Hepatocyte (in vitro differentiated cells): ENCODE data around the gene ZCRB1. TPM values are rescaled to one million over a fixed set of nuclear protein-coding genes. Genes with fewer than 3 reads are reported as not detected.

ENCODE experiments used
- DNase-seq: peaks from one replicate; pipeline ENCODE4 v3.0.0-alpha.2; 2016; ENCODE audit warnings: low spot score
- H2AFZ ChIP-seq: fragments of 200-600 bp; sonication (generic); 2 replicates; pipeline ENCODE4 v1.6.0; 2016; ENCODE audit warnings: antibody characterized with exemption, mild to moderate bottlenecking
- H3K27ac ChIP-seq: fragments of 200-600 bp; sonication (generic); 2 replicates; pipeline ENCODE4 v1.5.1; 2016; ENCODE audit warnings: mild to moderate bottlenecking
- H3K27me3 ChIP-seq: fragments of 200-600 bp; sonication (generic); 2 replicates; pipeline ENCODE4 v1.6.1; 2016
- H3K36me3 ChIP-seq: fragments of 200-600 bp; sonication (generic); replicated peaks from 2 replicates; pipeline ENCODE4 v1.5.1; 2016; ENCODE audit warnings: low read depth; ENCODE audit not compliant: insufficient read depth
- H3K4me1 ChIP-seq: fragments of 200-600 bp; sonication (generic); 2 replicates; pipeline ENCODE4 v1.5.1; 2016; ENCODE audit warnings: mild to moderate bottlenecking, moderate library complexity; ENCODE audit not compliant: insufficient read depth
- H3K4me2 ChIP-seq: fragments of 200-600 bp; sonication (generic); 2 replicates; pipeline ENCODE4 v1.6.0; 2016
- H3K4me3 ChIP-seq: fragments of 200-600 bp; sonication (generic); 2 replicates; pipeline ENCODE4 v1.5.1; 2016; ENCODE audit warnings: mild to moderate bottlenecking
- H3K79me2 ChIP-seq: fragments of 200-600 bp; sonication (generic); 2 replicates; pipeline ENCODE4 v1.6.0; 2017; ENCODE audit warnings: mild to moderate bottlenecking
- H3K9me2 ChIP-seq: fragments of 200-600 bp; sonication (generic); replicated peaks from 2 replicates; pipeline ENCODE4 v1.6.0; 2017; ENCODE audit warnings: mild to moderate bottlenecking; ENCODE audit not compliant: insufficient read depth
- H3K9me3 ChIP-seq: fragments of 200-600 bp; sonication (generic); 2 replicates; pipeline ENCODE4 v1.5.1; 2016; ENCODE audit warnings: low read depth, mild to moderate bottlenecking
- H4K20me1 ChIP-seq: fragments of 200-600 bp; sonication (generic); 2 replicates; pipeline ENCODE4 v1.6.0; 2016; ENCODE audit warnings: mild to moderate bottlenecking; ENCODE audit not compliant: insufficient read depth, poor library complexity, severe bottlenecking
- CTCF ChIP-seq: fragments of 200-600 bp; sonication (generic); IDR thresholded peaks from 2 replicates; pipeline ENCODE4 v1.5.1; 2016; ENCODE audit warnings: antibody characterized with exemption, mild to moderate bottlenecking; ENCODE audit not compliant: poor library complexity
- EZH2 ChIP-seq: fragments of 200-600 bp; sonication (generic); IDR thresholded peaks from 2 replicates; pipeline ENCODE4 v1.6.1; 2016; ENCODE audit warnings: antibody characterized with exemption, mild to moderate bottlenecking, borderline replicate concordance
- EZH2phosphoT487 ChIP-seq: fragments of 200-600 bp; sonication (generic); IDR thresholded peaks from one replicate; pipeline ENCODE4 v1.6.1; 2018; ENCODE audit warnings: antibody characterized with exemption, mild to moderate bottlenecking, low read depth, moderate library complexity; ENCODE audit not compliant: unreplicated experiment, severe bottlenecking
- WGBS: methylation state at CpG from one replicate; pipeline ENCODE4 v1.1.6; 2016; ENCODE audit warnings: low lambda C conversion rate; ENCODE audit errors: missing lambda C conversion rate; 5-methylcytosine and 5-hydroxymethylcytosine counted together
- polyA plus RNA-seq: library from polyadenylated mRNA; unstranded; fragments of >200 nt; fragmentation: Nextera tagmentation; extraction: Ambion mirVana; gene quantifications from 2 replicates; pipeline ENCODE4 v1.2.1, GENCODE V29; 2016
- total RNA-seq: library from RNA; depleted of rRNA; stranded (reverse); fragments of >200 nt; gene quantifications from 2 replicates; pipeline ENCODE4 v1.2.3, GENCODE V29; 2014

ZCRB1 gene
- total and polyA plus RNA-seq, 2 experiments from 2014 or later = 27.7 to 85.9 TPM

- no peak for TF ChIP-seq EZH2phosphoT487
- DNase-seq = no peak
- Histone ChIP-seq H2AFZ (peak overlapping the region; percentile 90), H3K9me2 (no peaks in the 10 kb centered on the region), H3K36me3 (no peaks in the 10 kb centered on the region), H4K20me1 (peaks cover 12% of the 10 kb centered on the region), H3K27me3 (no peaks in the 10 kb centered on the region), H3K4me3 (peak overlapping the region; percentile 68), H3K4me2 (peak overlapping the region; percentile 88), H3K79me2 (peaks cover 53% of the 10 kb centered on the region), H3K4me1 (peaks cover 13% of the 10 kb centered on the region), H3K9me3 (no peaks in the 10 kb centered on the region), H3K27ac (peak overlapping the region; percentile 93)
- WGBS = 77% methylated on average over 2 of the region's 2 CpGs
Measured at GRCh38 chr12:42327227-42327590, 1.3 kb upstream of the ZCRB1 start.

GRCh38 chr12:42326541-42327226 lies 790 bp upstream of the ZCRB1 start:
- H3K4me2 ChIP-seq = peak overlapping the region; percentile 88
- H3K4me3 ChIP-seq = peak overlapping the region; percentile 68
- H3K36me3 ChIP-seq = no peaks in the 10 kb centered on the region
- peak overlapping the region; percentile 93 for H3K27ac ChIP-seq
- H2AFZ ChIP-seq = peak overlapping the region; percentile 90
- WGBS = 20% methylated on average over 13 of the region's 13 CpGs
- H3K27me3 ChIP-seq = no peaks in the 10 kb centered on the region
- H3K4me1 ChIP-seq = peaks cover 13% of the 10 kb centered on the region
- no peaks in the 10 kb centered on the region for H3K9me3 ChIP-seq
- peak; percentile 15 for DNase-seq
- H3K9me2 ChIP-seq = no peaks in the 10 kb centered on the region
- no peak for TF ChIP-seq EZH2
- no peak for TF ChIP-seq CTCF
- TF ChIP-seq EZH2phosphoT487 = no peak
- H3K79me2 ChIP-seq = peaks cover 49% of the 10 kb centered on the region
- peaks cover 8% of the 10 kb centered on the region for H4K20me1 ChIP-seq

- Histone ChIP-seq H3K27ac (peak overlapping the region; percentile 93), H3K36me3 (no peaks in the 10 kb centered on the region), H3K4me1 (peaks cover 13% of the 10 kb centered on the region), H3K4me2 (peak overlapping the region; percentile 88), H3K27me3 (no peaks in the 10 kb centered on the region), H3K79me2 (peaks cover 41% of the 10 kb centered on the region), H3K9me2 (no peaks in the 10 kb centered on the region), H3K4me3 (peak overlapping the region; percentile 68), H4K20me1 (no peaks in the 10 kb centered on the region), H2AFZ (peak overlapping the region; percentile 90), H3K9me3 (no peaks in the 10 kb centered on the region)
- TF ChIP-seq CTCF (no peak), EZH2phosphoT487 (no peak), EZH2 (no peak)
- DNase-seq = no peak
- WGBS = 47% methylated on average over 7 of the region's 7 CpGs
Measured at GRCh38 chr12:42325326-42325652, 605 bp downstream of the ZCRB1 start.

GRCh38 chr12:42323856-42324255 lies 2.0 kb downstream of the ZCRB1 start:
- no peak overlapping the region for H2AFZ ChIP-seq
- DNase-seq = no peak
- H3K4me2 ChIP-seq = peak overlapping the region; percentile 88
- H3K9me3 ChIP-seq = no peaks in the 10 kb centered on the region
- H3K4me3 ChIP-seq = no peak overlapping the region
- no peaks in the 10 kb centered on the region for H4K20me1 ChIP-seq
- H3K4me1 ChIP-seq = peaks cover 13% of the 10 kb centered on the region
- 83% methylated on average over 6 of the region's 6 CpGs for WGBS
- TF ChIP-seq EZH2 (no peak), EZH2phosphoT487 (no peak), CTCF (no peak)
- no peaks in the 10 kb centered on the region for H3K36me3 ChIP-seq
- H3K9me2 ChIP-seq = no peaks in the 10 kb centered on the region
- no peaks in the 10 kb centered on the region for H3K27me3 ChIP-seq
- H3K27ac ChIP-seq = no peak overlapping the region
- H3K79me2 ChIP-seq = peaks cover 26% of the 10 kb centered on the region
